HCEC 1CT (cell line): Measurements from ENCODE around the gene ACOT11.

ENCODE experiments used
- DNase-seq: peaks from one replicate; pipeline ENCODE4 v3.0.0-alpha.2; 2017

ACOT11 gene

GRCh38 chr1:54652168-54652567 lies 104.1 kb downstream of the ACOT11 start:
- DNase-seq: no peak

GRCh38 chr1:54653036-54653435 lies 105.0 kb downstream of the ACOT11 start:
- DNase-seq: no peak

- no peak for DNase-seq
Observed at GRCh38 chr1:54658164-54658913, 110.3 kb downstream of the ACOT11 start.
